ENCODE data around the gene SF3A1.

SF3A1 gene

GRCh38 chr22:30302810-30303138, 53.9 kb downstream of the SF3A1 start:
- no peak for DNase-seq

- DNase-seq, result no peak
Measured at GRCh38 chr22:30301995-30302809, 54.5 kb downstream of the SF3A1 start.

GRCh38 chr22:30299322-30299721, 57.4 kb downstream of the SF3A1 start:
- no peak for DNase-seq

GRCh38 chr22:30297991-30298701, 58.5 kb downstream of the SF3A1 start:
- no peak for DNase-seq

GRCh38 chr22:30297276-30297990, 59.3 kb downstream of the SF3A1 start:
- no peak for DNase-seq

- DNase-seq, result no peak
Measured at GRCh38 chr22:30296833-30297232, 59.9 kb downstream of the SF3A1 start.

GRCh38 chr22:30296324-30296723, 60.4 kb downstream of the SF3A1 start:
- DNase-seq, result no peak

GRCh38 chr22:30295576-30295975, 61.1 kb downstream of the SF3A1 start:
- DNase-seq, result no peak

GRCh38 chr22:30294830-30295229, 61.9 kb downstream of the SF3A1 start:
- DNase-seq, result no peak

GRCh38 chr22:30294066-30294465, 62.6 kb downstream of the SF3A1 start:
- no peak for DNase-seq

GRCh38 chr22:30293026-30293425, 63.7 kb downstream of the SF3A1 start:
- DNase-seq, result no peak

- no peak for DNase-seq
Measured at GRCh38 chr22:30292069-30292970, 64.4 kb downstream of the SF3A1 start.

- DNase-seq, result no peak
Measured at GRCh38 chr22:30291058-30291892, 65.4 kb downstream of the SF3A1 start.

GRCh38 chr22:30290342-30291057, 66.2 kb downstream of the SF3A1 start:
- DNase-seq, result no peak

- peak; percentile 33 for DNase-seq
Measured at GRCh38 chr22:30289980-30290313, 66.7 kb downstream of the SF3A1 start.

- DNase-seq, result peak; percentile 87
Measured at GRCh38 chr22:30289141-30289979, 67.3 kb downstream of the SF3A1 start, which contains the start of gene CASTOR1. Gene CASTOR1 (minus strand): TSS chr22:30289505. CDS start chr22:30289497, 8 bp downstream.

GRCh38 chr22:30288419-30289140, 68.1 kb downstream of the SF3A1 start:
- no peak for DNase-seq

- DNase-seq, result peak; percentile 85
Measured at GRCh38 chr22:30287648-30288418, 68.9 kb downstream of the SF3A1 start.
